ENCODE data around the gene SPON1. TPM values are rescaled to one million over a fixed set of nuclear protein-coding genes. Genes with fewer than 3 reads are reported as not detected.
A peak's percentile ranks its signal among the peaks of the same experiment; 100 is the strongest.
"Not testable (repeated sequence)": the region's sequence is repeated elsewhere in the genome, so short reads cannot be mapped to it uniquely, and the experiment has no call there.

SPON1 gene
- total RNA-seq, 1 experiment from 2014 or later, result not detected

GRCh38 chr11:14124350-14124749 is 161.8 kb downstream of the SPON1 start:
- in situ Hi-C loops (cut with HindIII; ENCODE audit: low pct_unique_long_range_greater_than_20kb, low sequenced_read_pairs), result no loop called here

GRCh38 chr11:14124886-14125285 is 162.4 kb downstream of the SPON1 start:
- in situ Hi-C loops (cut with HindIII; ENCODE audit: low pct_unique_long_range_greater_than_20kb, low sequenced_read_pairs), result no loop called here
- DNase-seq (ENCODE audit: low read depth, low spot score), result no peak

More at GRCh38 chr11:14124350-14124749, 161.8 kb downstream of the SPON1 start:
- DNase-seq (ENCODE audit: low read depth, low spot score), result no peak

GRCh38 chr11:14125529-14125928 is 163.0 kb downstream of the SPON1 start:
- no peak for DNase-seq (ENCODE audit: low read depth, low spot score)
- in situ Hi-C loops (cut with HindIII; ENCODE audit: low pct_unique_long_range_greater_than_20kb, low sequenced_read_pairs), result no loop called here

- in situ Hi-C loops (cut with HindIII; ENCODE audit: low pct_unique_long_range_greater_than_20kb, low sequenced_read_pairs), result no loop called here
- DNase-seq (ENCODE audit: low read depth, low spot score), result no peak
Observed at GRCh38 chr11:14127679-14128078, 165.2 kb downstream of the SPON1 start.

GRCh38 chr11:14132312-14132711 is 169.8 kb downstream of the SPON1 start:
- no peak for DNase-seq (ENCODE audit: low read depth, low spot score)
- in situ Hi-C loops (cut with HindIII; ENCODE audit: low pct_unique_long_range_greater_than_20kb, low sequenced_read_pairs), result no loop called here

GRCh38 chr11:14133381-14133780 is 170.9 kb downstream of the SPON1 start:
- no peak for DNase-seq (ENCODE audit: low read depth, low spot score)
- in situ Hi-C loops (cut with HindIII; ENCODE audit: low pct_unique_long_range_greater_than_20kb, low sequenced_read_pairs), result no loop called here

- in situ Hi-C loops (cut with HindIII; ENCODE audit: low pct_unique_long_range_greater_than_20kb, low sequenced_read_pairs), result no loop called here
- no peak for DNase-seq (ENCODE audit: low read depth, low spot score)
Observed at GRCh38 chr11:14136561-14136960, 174.0 kb downstream of the SPON1 start.

GRCh38 chr11:14137284-14137683 is 174.8 kb downstream of the SPON1 start:
- in situ Hi-C loops (cut with HindIII; ENCODE audit: low pct_unique_long_range_greater_than_20kb, low sequenced_read_pairs), result no loop called here
- DNase-seq (ENCODE audit: low read depth, low spot score), result no peak

GRCh38 chr11:14140991-14141390 is 178.5 kb downstream of the SPON1 start:
- DNase-seq (ENCODE audit: low read depth, low spot score), result no peak
- in situ Hi-C loops (cut with HindIII; ENCODE audit: low pct_unique_long_range_greater_than_20kb, low sequenced_read_pairs), result no loop called here

GRCh38 chr11:14141676-14142075 is 179.2 kb downstream of the SPON1 start:
- in situ Hi-C loops (cut with HindIII; ENCODE audit: low pct_unique_long_range_greater_than_20kb, low sequenced_read_pairs), result no loop called here
- no peak for DNase-seq (ENCODE audit: low read depth, low spot score)

- in situ Hi-C loops (cut with HindIII; ENCODE audit: low pct_unique_long_range_greater_than_20kb, low sequenced_read_pairs), result no loop called here
- DNase-seq (ENCODE audit: low read depth, low spot score), result no peak
Observed at GRCh38 chr11:14144934-14145333, 182.4 kb downstream of the SPON1 start.

- DNase-seq (ENCODE audit: low read depth, low spot score), result peak; percentile 63
- in situ Hi-C loops (cut with HindIII; ENCODE audit: low pct_unique_long_range_greater_than_20kb, low sequenced_read_pairs), result no loop called here
Observed at GRCh38 chr11:14148653-14149273, 186.2 kb downstream of the SPON1 start.

GRCh38 chr11:14149683-14150082 is 187.2 kb downstream of the SPON1 start:
- in situ Hi-C loops (cut with HindIII; ENCODE audit: low pct_unique_long_range_greater_than_20kb, low sequenced_read_pairs), result no loop called here
- DNase-seq (ENCODE audit: low read depth, low spot score), result no peak

- no peak for DNase-seq (ENCODE audit: low read depth, low spot score)
- in situ Hi-C loops (cut with HindIII; ENCODE audit: low pct_unique_long_range_greater_than_20kb, low sequenced_read_pairs), result no loop called here
Observed at GRCh38 chr11:14150878-14151277, 188.4 kb downstream of the SPON1 start.

- in situ Hi-C loops (cut with HindIII; ENCODE audit: low pct_unique_long_range_greater_than_20kb, low sequenced_read_pairs), result not testable (repeated sequence)
Observed at GRCh38 chr11:14154103-14154502, 191.6 kb downstream of the SPON1 start.

GRCh38 chr11:14158393-14158792 is 195.9 kb downstream of the SPON1 start:
- no peak for DNase-seq (ENCODE audit: low read depth, low spot score)
- in situ Hi-C loops (cut with HindIII; ENCODE audit: low pct_unique_long_range_greater_than_20kb, low sequenced_read_pairs), result no loop called here

More at GRCh38 chr11:14154103-14154502, 191.6 kb downstream of the SPON1 start:
- DNase-seq (ENCODE audit: low read depth, low spot score), result not testable (repeated sequence)

GRCh38 chr11:14163576-14163975 is 201.1 kb downstream of the SPON1 start:
- no peak for DNase-seq (ENCODE audit: low read depth, low spot score)
- in situ Hi-C loops (cut with HindIII; ENCODE audit: low pct_unique_long_range_greater_than_20kb, low sequenced_read_pairs), result no loop called here

- in situ Hi-C loops (cut with HindIII; ENCODE audit: low pct_unique_long_range_greater_than_20kb, low sequenced_read_pairs); DNase-seq (ENCODE audit: low read depth, low spot score): not testable (repeated sequence)
Observed at GRCh38 chr11:14173679-14174078, 211.2 kb downstream of the SPON1 start.

GRCh38 chr11:14179116-14179820 is 216.7 kb downstream of the SPON1 start:
- in situ Hi-C loops (cut with HindIII; ENCODE audit: low pct_unique_long_range_greater_than_20kb, low sequenced_read_pairs), result no loop called here
- DNase-seq (ENCODE audit: low read depth, low spot score), result no peak
